GM19467 (cell line): ENCODE results near the gene MAST4.

Experiments used
- ATAC-seq: cut with Tn5 transposase; IDR thresholded peaks from one replicate; pipeline ENCODE4 v1.9.1; 2021; ENCODE audit warnings: mild to moderate bottlenecking, moderate library complexity; ENCODE audit not compliant: unreplicated experiment

Gene MAST4

GRCh38 chr5:66644111-66644510, 47.9 kb downstream of the MAST4 start:
- no peak for ATAC-seq

- no peak for ATAC-seq
These were observed 48.8 kb downstream of the MAST4 start for GRCh38 chr5:66645039-66645438.

GRCh38 chr5:66646570-66646969, 50.4 kb downstream of the MAST4 start:
- ATAC-seq: no peak

- ATAC-seq: no peak
These were observed 51.1 kb downstream of the MAST4 start for GRCh38 chr5:66647146-66647856.

- no peak for ATAC-seq
These were observed 56.6 kb downstream of the MAST4 start for GRCh38 chr5:66652818-66653217.

GRCh38 chr5:66653325-66653724, 57.1 kb downstream of the MAST4 start:
- ATAC-seq: no peak

- ATAC-seq: no peak
These were observed 59.5 kb downstream of the MAST4 start for GRCh38 chr5:66655395-66656324.

GRCh38 chr5:66658516-66658915, 62.3 kb downstream of the MAST4 start:
- ATAC-seq: no peak

GRCh38 chr5:66659780-66660179, 63.6 kb downstream of the MAST4 start:
- no peak for ATAC-seq

- no peak for ATAC-seq
These were observed 64.2 kb downstream of the MAST4 start for GRCh38 chr5:66660396-66660795.

GRCh38 chr5:66661149-66661548, 65.0 kb downstream of the MAST4 start:
- ATAC-seq: no peak

- ATAC-seq: no peak
These were observed 70.6 kb downstream of the MAST4 start for GRCh38 chr5:66666778-66667177.

GRCh38 chr5:66669086-66669861, 73.1 kb downstream of the MAST4 start:
- ATAC-seq: no peak

GRCh38 chr5:66669862-66670195, 73.6 kb downstream of the MAST4 start:
- no peak for ATAC-seq

- no peak for ATAC-seq
These were observed 75.1 kb downstream of the MAST4 start for GRCh38 chr5:66671305-66671704.

- ATAC-seq: no peak
These were observed 78.6 kb downstream of the MAST4 start for GRCh38 chr5:66674802-66675201.

- no peak for ATAC-seq
These were observed 79.2 kb downstream of the MAST4 start for GRCh38 chr5:66675406-66675805.

GRCh38 chr5:66680221-66680620, 84.0 kb downstream of the MAST4 start:
- no peak for ATAC-seq

- no peak for ATAC-seq
These were observed 84.6 kb downstream of the MAST4 start for GRCh38 chr5:66680804-66681203.

GRCh38 chr5:66684663-66685062, 88.5 kb downstream of the MAST4 start:
- ATAC-seq: no peak

GRCh38 chr5:66689522-66690220, 93.5 kb downstream of the MAST4 start:
- ATAC-seq: no peak
